Measurements from ENCODE around the gene IFNA5. TPM values are rescaled to one million over a fixed set of nuclear protein-coding genes. Genes with fewer than 3 reads are reported as not detected.

Gene IFNA5
- total RNA-seq, 6 donors from 2014 or later = 0.23 TPM; not detected in 5

- no peak overlapping the region for H3K27ac ChIP-seq
- no peaks in the 10 kb centered on the region for H3K27me3 ChIP-seq
- no peak overlapping the region for H3K4me3 ChIP-seq
- WGBS, 2 donors = 86 to 91% methylated on average over 5 of the region's 5 CpGs
- ATAC-seq (ENCODE audit: low FRiP score in 2 of 2) (no peak), DNase-seq (no peak)
- H3K9me3 ChIP-seq = no peaks in the 10 kb centered on the region
- TF ChIP-seq, protein P1, sequence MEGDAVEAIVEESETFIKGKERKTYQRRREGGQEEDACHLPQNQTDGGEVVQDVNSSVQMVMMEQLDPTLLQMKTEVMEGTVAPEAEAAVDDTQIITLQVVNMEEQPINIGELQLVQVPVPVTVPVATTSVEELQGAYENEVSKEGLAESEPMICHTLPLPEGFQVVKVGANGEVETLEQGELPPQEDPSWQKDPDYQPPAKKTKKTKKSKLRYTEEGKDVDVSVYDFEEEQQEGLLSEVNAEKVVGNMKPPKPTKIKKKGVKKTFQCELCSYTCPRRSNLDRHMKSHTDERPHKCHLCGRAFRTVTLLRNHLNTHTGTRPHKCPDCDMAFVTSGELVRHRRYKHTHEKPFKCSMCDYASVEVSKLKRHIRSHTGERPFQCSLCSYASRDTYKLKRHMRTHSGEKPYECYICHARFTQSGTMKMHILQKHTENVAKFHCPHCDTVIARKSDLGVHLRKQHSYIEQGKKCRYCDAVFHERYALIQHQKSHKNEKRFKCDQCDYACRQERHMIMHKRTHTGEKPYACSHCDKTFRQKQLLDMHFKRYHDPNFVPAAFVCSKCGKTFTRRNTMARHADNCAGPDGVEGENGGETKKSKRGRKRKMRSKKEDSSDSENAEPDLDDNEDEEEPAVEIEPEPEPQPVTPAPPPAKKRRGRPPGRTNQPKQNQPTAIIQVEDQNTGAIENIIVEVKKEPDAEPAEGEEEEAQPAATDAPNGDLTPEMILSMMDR (IDR thresholded peaks at IDR 0.05) = no peak
- TF ChIP-seq EP300 (IDR thresholded peaks at IDR 0.05) (no peak), POLR2A (IDR thresholded peaks at IDR 0.05) (no peak), POLR2AphosphoS5 (IDR thresholded peaks at IDR 0.05) (no peak)
- H3K4me1 ChIP-seq = no peaks in the 10 kb centered on the region
- no peaks in the 10 kb centered on the region for H3K36me3 ChIP-seq
Measured at GRCh38 chr9:21286099-21286498, 19.0 kb downstream of the IFNA5 start.

DNA sequence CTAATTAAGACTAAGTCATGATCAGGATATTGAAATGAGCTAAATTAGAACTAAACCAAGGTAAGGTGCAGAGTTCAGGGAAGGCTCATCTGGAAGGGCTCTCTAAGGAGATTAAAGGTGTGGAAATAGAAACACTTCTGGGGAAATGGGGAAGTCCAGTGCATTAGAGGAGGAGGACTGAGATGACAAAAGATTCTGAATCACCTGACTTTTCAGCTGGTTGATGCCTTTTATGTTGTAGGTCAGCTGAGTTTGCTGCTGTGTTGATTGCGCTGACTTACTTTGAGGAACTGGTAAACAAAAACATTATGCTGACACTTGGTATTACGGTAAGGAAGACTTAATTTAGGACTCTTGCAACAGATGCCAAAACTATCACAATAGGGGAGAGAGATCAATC is 23.8 kb downstream of the IFNA5 start:
- DNase-seq (no peak), ATAC-seq (ENCODE audit: low FRiP score in 2 of 2) (no peak)
- H3K27ac ChIP-seq = no peak overlapping the region
- 29 to 64% methylated on average over 2 of the region's 2 CpGs for WGBS, 2 donors
- no peaks in the 10 kb centered on the region for H3K27me3 ChIP-seq
- no peaks in the 10 kb centered on the region for H3K9me3 ChIP-seq
- H3K4me3 ChIP-seq = no peak overlapping the region
- no peaks in the 10 kb centered on the region for H3K4me1 ChIP-seq
- TF ChIP-seq POLR2AphosphoS5 (IDR thresholded peaks at IDR 0.05) (no peak), EP300 (IDR thresholded peaks at IDR 0.05) (no peak), POLR2A (IDR thresholded peaks at IDR 0.05) (no peak)
- TF ChIP-seq, protein P1 (IDR thresholded peaks at IDR 0.05) = no peak
- no peaks in the 10 kb centered on the region for H3K36me3 ChIP-seq

- DNase-seq (no peak), ATAC-seq (ENCODE audit: low FRiP score in 2 of 2) (no peak)
- no peaks in the 10 kb centered on the region for H3K4me1 ChIP-seq
- no peaks in the 10 kb centered on the region for H3K9me3 ChIP-seq
- no peak overlapping the region for H3K27ac ChIP-seq
- H3K27me3 ChIP-seq = no peaks in the 10 kb centered on the region
- no peak for TF ChIP-seq EP300 (IDR thresholded peaks at IDR 0.05)
- no peaks in the 10 kb centered on the region for H3K36me3 ChIP-seq
- no peak overlapping the region for H3K4me3 ChIP-seq
- WGBS, 2 donors = 42 to 65% methylated on average over 2 of the region's 2 CpGs
Measured at GRCh38 chr9:21268347-21268657, 36.8 kb downstream of the IFNA5 start.

DNA sequence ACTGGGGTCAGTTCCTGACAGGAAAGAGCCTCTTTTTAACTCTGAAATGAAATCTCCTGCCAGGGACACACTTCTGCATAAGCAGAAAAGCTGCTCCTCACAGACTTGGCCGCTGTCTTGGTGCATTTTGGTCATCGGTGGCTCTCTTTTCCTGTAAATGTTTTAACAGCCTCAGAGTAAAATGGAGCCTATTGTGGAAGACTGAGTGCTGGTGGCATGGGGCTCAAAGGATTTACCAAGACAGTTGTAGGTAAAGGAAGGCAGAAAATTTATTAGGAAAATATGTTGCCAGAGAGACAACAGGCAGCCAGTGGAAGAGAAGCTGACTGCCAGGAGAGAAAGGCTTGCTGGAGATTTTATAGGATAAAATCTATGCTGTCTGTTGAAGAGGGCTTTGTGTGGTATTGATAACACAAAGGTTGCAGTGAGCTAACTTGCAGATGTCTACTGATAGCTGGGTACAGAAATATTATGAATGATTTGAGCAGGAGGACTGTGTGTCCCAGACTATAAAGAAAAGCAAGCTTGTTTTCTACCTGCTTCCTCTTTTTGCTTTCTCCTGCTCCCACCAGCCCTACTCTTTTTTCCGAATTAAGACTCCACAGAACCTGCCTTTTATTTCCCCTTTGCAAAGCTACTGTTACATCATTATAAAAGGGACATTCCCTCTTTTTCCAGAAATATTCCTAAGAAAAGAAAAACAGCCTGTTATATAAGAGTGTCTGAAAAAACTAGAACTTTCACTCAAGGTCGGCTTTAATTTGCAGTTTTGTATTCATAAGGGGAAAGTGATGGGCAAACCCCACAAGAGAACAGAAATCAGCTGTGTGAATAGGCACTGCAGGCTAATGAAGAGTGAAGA is 37.4 kb downstream of the IFNA5 start:
- Histone ChIP-seq H3K4me3 (no peak overlapping the region), H3K36me3 (no peaks in the 10 kb centered on the region), H3K27me3 (no peaks in the 10 kb centered on the region), H3K27ac (no peak overlapping the region), H3K9me3 (no peaks in the 10 kb centered on the region), H3K4me1 (no peaks in the 10 kb centered on the region)
- WGBS, 2 donors = 52 to 54% methylated on average over 4 of the region's 4 CpGs
- TF ChIP-seq EP300 (IDR thresholded peaks at IDR 0.05) (no peak), POLR2A (IDR thresholded peaks at IDR 0.05) (no peak)
- ATAC-seq (ENCODE audit: low FRiP score in 2 of 2) (no peak), DNase-seq (no peak)

GRCh38 chr9:21266733-21267484 is 38.2 kb downstream of the IFNA5 start:
- no peak for TF ChIP-seq POLR2AphosphoS5 (IDR thresholded peaks at IDR 0.05)
- no peak for TF ChIP-seq POLR2A (IDR thresholded peaks at IDR 0.05)
- TF ChIP-seq, protein P1 (IDR thresholded peaks at IDR 0.05) = no peak
- TF ChIP-seq EP300 (IDR thresholded peaks at IDR 0.05) = no peak
- WGBS, 2 donors = 52 to 63% methylated on average over 3 of the region's 3 CpGs
- Histone ChIP-seq H3K4me1 (no peaks in the 10 kb centered on the region), H3K4me3 (no peak overlapping the region), H3K36me3 (no peaks in the 10 kb centered on the region), H3K27me3 (no peaks in the 10 kb centered on the region), H3K9me3 (no peaks in the 10 kb centered on the region), H3K27ac (no peak overlapping the region)
- ATAC-seq (ENCODE audit: low FRiP score in 2 of 2) (no peak), DNase-seq (no peak)
